Measurements from ENCODE around the gene CCDC188. TPM values are rescaled to one million over a fixed set of nuclear protein-coding genes. Genes with fewer than 3 reads are reported as not detected.

Gene CCDC188
- total and polyA plus RNA-seq, 10 of the 15 experiments (the other 5 are each of a cell fraction or from before 2014, with no cell fraction given): not detected

- BruUV-seq (replicated peaks): no TSS peak
- peaks cover 33 to 42% of the 10 kb centered on the region in 2 experiments for H3K36me3 ChIP-seq (ENCODE audit: control insufficient read depth in 2 of 2, insufficient read depth in 2 of 2, low read length in 1 of 2)
- 0 out of 2 replicates have a peak, but pooled peaks cover 2% of the 10 kb centered on the region for H4K20me1 ChIP-seq (ENCODE audit: control insufficient read depth, insufficient read depth)
- no peak for DNase-seq (ENCODE audit: low read depth, low spot score)
- no peak overlapping the region; the same call in 1 of the 2 replicates for H3K4me2 ChIP-seq (ENCODE audit: control insufficient read depth, insufficient read depth)
- FAIRE-seq: no peak
- no peak overlapping the region for H2AFZ ChIP-seq (ENCODE audit: control insufficient read depth, low read depth, low read length)
- H3K9me3 ChIP-seq (replicated peaks; ENCODE audit: control insufficient read depth, insufficient read depth, low read length): no peaks in the 10 kb centered on the region
- TF ChIP-seq BACH1 (IDR thresholded peaks at IDR 0.05; ENCODE audit: borderline replicate concordance) (no peak), NR2C2 (IDR thresholded peaks at IDR 0.05; ENCODE audit: borderline replicate concordance, control insufficient read depth, insufficient read length, low read depth) (no peak), SREBF1 (IDR thresholded peaks at IDR 0.05; ENCODE audit: low read length) (no peak), IKZF1 (conservative IDR thresholded peaks at IDR 0.05) (no peak), TCF7 (IDR thresholded peaks at IDR 0.05; ENCODE audit: borderline replicate concordance) (no peak), ESRRA (IDR thresholded peaks at IDR 0.05; ENCODE audit: low read length) (no peak), POLR2A (IDR thresholded peaks at IDR 0.05; ENCODE audit: low read depth, low read length) (no peak; the same call in 1 of the 2 replicates), FOS (IDR thresholded peaks at IDR 0.05; ENCODE audit: borderline replicate concordance, extremely low read depth, insufficient read length) (no peak), EP300 (IDR thresholded peaks at IDR 0.05; ENCODE audit: borderline replicate concordance in 1 of 2, control insufficient read depth in 1 of 2, low read depth in 2 of 2, low read length in 2 of 2) (no peak), MEF2A (IDR thresholded peaks at IDR 0.05; ENCODE audit: insufficient read depth, low read depth, low read length) (no peak)
- TF ChIP-seq, protein P1, sequence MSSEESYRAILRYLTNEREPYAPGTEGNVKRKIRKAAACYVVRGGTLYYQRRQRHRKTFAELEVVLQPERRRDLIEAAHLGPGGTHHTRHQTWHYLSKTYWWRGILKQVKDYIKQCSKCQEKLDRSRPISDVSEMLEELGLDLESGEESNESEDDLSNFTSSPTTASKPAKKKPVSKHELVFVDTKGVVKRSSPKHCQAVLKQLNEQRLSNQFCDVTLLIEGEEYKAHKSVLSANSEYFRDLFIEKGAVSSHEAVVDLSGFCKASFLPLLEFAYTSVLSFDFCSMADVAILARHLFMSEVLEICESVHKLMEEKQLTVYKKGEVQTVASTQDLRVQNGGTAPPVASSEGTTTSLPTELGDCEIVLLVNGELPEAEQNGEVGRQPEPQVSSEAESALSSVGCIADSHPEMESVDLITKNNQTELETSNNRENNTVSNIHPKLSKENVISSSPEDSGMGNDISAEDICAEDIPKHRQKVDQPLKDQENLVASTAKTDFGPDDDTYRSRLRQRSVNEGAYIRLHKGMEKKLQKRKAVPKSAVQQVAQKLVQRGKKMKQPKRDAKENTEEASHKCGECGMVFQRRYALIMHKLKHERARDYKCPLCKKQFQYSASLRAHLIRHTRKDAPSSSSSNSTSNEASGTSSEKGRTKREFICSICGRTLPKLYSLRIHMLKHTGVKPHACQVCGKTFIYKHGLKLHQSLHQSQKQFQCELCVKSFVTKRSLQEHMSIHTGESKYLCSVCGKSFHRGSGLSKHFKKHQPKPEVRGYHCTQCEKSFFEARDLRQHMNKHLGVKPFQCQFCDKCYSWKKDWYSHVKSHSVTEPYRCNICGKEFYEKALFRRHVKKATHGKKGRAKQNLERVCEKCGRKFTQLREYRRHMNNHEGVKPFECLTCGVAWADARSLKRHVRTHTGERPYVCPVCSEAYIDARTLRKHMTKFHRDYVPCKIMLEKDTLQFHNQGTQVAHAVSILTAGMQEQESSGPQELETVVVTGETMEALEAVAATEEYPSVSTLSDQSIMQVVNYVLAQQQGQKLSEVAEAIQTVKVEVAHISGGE (CRISPR knock-in tag; IDR thresholded peaks at IDR 0.05): no peak
- no peak for ATAC-seq
- 96% methylated on average over 34 of the region's 36 CpGs for WGBS (ENCODE audit: insufficient coverage, insufficient replicate concordance, low lambda C conversion rate, missing lambda C conversion rate)
- RAD21 ChIA-PET (ENCODE audit: unreplicated experiment): no interaction called here
- H3K4me1 ChIP-seq (ENCODE audit: control insufficient read depth, insufficient read depth, low read length): peaks cover 29% of the 10 kb centered on the region
- peak overlapping the region; percentile 83 for H3K4me3 ChIP-seq
- SMC1A ChIA-PET (ENCODE audit: uncharacterized antibody, unreplicated experiment): no interaction called here
- peak overlapping the region; percentile 91; the same call in 1 of the 2 replicates for H3K9ac ChIP-seq (ENCODE audit: control insufficient read depth, insufficient read depth, low read length)
- intact Hi-C loops (cut with micrococcal nuclease; ENCODE audit: unreplicated experiment) (loop anchor here (5.0 kb wide), 1 partner anchor 142 kb away; no protein-coding TSS in a partner anchor), in situ Hi-C loops (cut with MboI) (no loop called here)
- POLR2A ChIA-PET: no interaction called here
- H3K27me3 ChIP-seq (replicated peaks in 1 of 2; ENCODE audit: control insufficient read depth in 2 of 2, insufficient read depth in 2 of 2, low read length in 1 of 2): no peaks in the 10 kb centered on the region
- H3K27ac ChIP-seq (ENCODE audit: control insufficient read depth, insufficient read depth): no peak overlapping the region
- peaks cover 49% of the 10 kb centered on the region for H3K79me2 ChIP-seq (ENCODE audit: control insufficient read depth, insufficient read depth, low read length)
- CTCF ChIA-PET: no interaction called here
These were observed 36.1 kb downstream of the CCDC188 start for GRCh38 chr22:20114506-20115475.

Measured in GM12878 (cell line).